Measurements from ENCODE around the gene SHANK2. TPM values are rescaled to one million over a fixed set of nuclear protein-coding genes. Genes with fewer than 3 reads are reported as not detected.

SHANK2 gene
- total and polyA plus RNA-seq, 10 of the 15 experiments (the other 5 are each of a cell fraction or from before 2014, with no cell fraction given): 0.01 to 0.31 (median 0.10) TPM; not detected in 5

DNA sequence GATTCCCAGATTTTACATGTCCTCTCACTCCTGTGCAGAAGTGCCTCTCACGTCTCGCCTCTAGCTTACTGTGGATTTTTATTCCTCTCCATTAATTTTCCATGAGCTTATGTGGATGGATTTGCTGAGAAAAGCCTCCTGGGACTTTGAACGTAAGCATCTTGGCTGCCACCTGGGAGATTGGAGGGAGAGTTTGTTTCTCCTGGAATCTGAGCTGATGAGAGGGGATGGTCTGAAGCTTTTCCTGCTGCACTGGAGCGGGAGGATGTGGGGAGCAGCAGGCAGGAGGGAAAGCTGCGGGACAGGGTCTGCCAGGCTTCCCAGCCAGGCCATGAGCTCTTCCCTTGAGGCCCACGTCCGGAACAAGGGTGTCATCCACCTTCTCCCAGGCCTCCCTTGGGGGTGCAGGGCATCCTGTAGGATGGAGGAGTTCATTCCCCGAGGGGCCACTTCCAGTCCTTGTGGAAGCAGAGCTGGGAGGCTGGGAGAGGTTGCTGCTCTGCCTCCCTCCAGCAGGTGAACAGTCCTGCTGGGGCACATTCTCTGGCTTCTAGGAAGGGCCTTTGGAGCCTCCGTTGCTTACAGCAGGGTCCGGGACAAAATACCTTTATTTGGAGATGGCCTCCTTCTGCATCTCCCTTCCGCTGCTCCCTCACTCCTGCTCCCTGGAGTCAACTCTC, 3.6 kb upstream of the SHANK2 start:
- H3K4me3 ChIP-seq: no peak overlapping the region
- 23% methylated on average over 11 of the region's 11 CpGs for WGBS (ENCODE audit: insufficient coverage, insufficient replicate concordance, low lambda C conversion rate, missing lambda C conversion rate)
- intact Hi-C loops (cut with micrococcal nuclease; ENCODE audit: unreplicated experiment) (no loop called here), in situ Hi-C loops (cut with MboI) (no loop called here)
- ATAC-seq (no peak), DNase-seq (ENCODE audit: low read depth, low spot score) (no peak), FAIRE-seq (no peak)
- no peak overlapping the region for H2AFZ ChIP-seq (ENCODE audit: control insufficient read depth, low read depth, low read length)
- H3K4me2 ChIP-seq (ENCODE audit: control insufficient read depth, insufficient read depth): no peak overlapping the region
- no peak overlapping the region for H3K27ac ChIP-seq (ENCODE audit: control insufficient read depth, insufficient read depth)
- no peaks in the 10 kb centered on the region for H3K4me1 ChIP-seq (ENCODE audit: control insufficient read depth, insufficient read depth, low read length)
- BruUV-seq (replicated peaks): no TSS peak
- peaks cover 2 to 7% of the 10 kb centered on the region in 2 experiments; a peak in 2 of 4 replicates for H3K27me3 ChIP-seq (replicated peaks in 1 of 2; ENCODE audit: control insufficient read depth in 2 of 2, insufficient read depth in 2 of 2, low read length in 1 of 2)
- POLR2A ChIA-PET: no interaction called here
- no peaks in the 10 kb centered on the region for H3K9me3 ChIP-seq (replicated peaks; ENCODE audit: control insufficient read depth, insufficient read depth, low read length)
- SMC1A ChIA-PET (ENCODE audit: uncharacterized antibody, unreplicated experiment): no interaction called here
- no peaks in the 10 kb centered on the region for H3K79me2 ChIP-seq (ENCODE audit: control insufficient read depth, insufficient read depth, low read length)
- CTCF ChIA-PET: no interaction called here
- no peaks in the 10 kb centered on the region for H4K20me1 ChIP-seq (ENCODE audit: control insufficient read depth, insufficient read depth)
- H3K36me3 ChIP-seq (ENCODE audit: control insufficient read depth in 2 of 2, insufficient read depth in 2 of 2, low read length in 1 of 2): no peaks in the 10 kb centered on the region
- no peak overlapping the region for H3K9ac ChIP-seq (ENCODE audit: control insufficient read depth, insufficient read depth, low read length)
- RAD21 ChIA-PET (ENCODE audit: unreplicated experiment): no interaction called here
- TF ChIP-seq ETV6 (conservative IDR thresholded peaks at IDR 0.05 in 1 of 2, IDR thresholded peaks at IDR 0.05 in 1 of 2; ENCODE audit: borderline replicate concordance in 1 of 2, low read depth in 1 of 2) (no peak), BMI1 (IDR thresholded peaks at IDR 0.05; ENCODE audit: borderline replicate concordance) (no peak), STAT1 (conservative IDR thresholded peaks at IDR 0.05) (no peak), NFXL1 (IDR thresholded peaks at IDR 0.05; ENCODE audit: borderline replicate concordance) (no peak), LARP7 (IDR thresholded peaks at IDR 0.05) (no peak), ZNF592 (IDR thresholded peaks at IDR 0.05) (no peak), TCF7 (IDR thresholded peaks at IDR 0.05; ENCODE audit: borderline replicate concordance) (no peak), CEBPZ (IDR thresholded peaks at IDR 0.05; ENCODE audit: low read depth, low read length) (no peak), NBN (IDR thresholded peaks at IDR 0.05) (no peak), KDM1A (IDR thresholded peaks at IDR 0.05; ENCODE audit: borderline replicate concordance) (no peak)
- TF ChIP-seq, protein P1, sequence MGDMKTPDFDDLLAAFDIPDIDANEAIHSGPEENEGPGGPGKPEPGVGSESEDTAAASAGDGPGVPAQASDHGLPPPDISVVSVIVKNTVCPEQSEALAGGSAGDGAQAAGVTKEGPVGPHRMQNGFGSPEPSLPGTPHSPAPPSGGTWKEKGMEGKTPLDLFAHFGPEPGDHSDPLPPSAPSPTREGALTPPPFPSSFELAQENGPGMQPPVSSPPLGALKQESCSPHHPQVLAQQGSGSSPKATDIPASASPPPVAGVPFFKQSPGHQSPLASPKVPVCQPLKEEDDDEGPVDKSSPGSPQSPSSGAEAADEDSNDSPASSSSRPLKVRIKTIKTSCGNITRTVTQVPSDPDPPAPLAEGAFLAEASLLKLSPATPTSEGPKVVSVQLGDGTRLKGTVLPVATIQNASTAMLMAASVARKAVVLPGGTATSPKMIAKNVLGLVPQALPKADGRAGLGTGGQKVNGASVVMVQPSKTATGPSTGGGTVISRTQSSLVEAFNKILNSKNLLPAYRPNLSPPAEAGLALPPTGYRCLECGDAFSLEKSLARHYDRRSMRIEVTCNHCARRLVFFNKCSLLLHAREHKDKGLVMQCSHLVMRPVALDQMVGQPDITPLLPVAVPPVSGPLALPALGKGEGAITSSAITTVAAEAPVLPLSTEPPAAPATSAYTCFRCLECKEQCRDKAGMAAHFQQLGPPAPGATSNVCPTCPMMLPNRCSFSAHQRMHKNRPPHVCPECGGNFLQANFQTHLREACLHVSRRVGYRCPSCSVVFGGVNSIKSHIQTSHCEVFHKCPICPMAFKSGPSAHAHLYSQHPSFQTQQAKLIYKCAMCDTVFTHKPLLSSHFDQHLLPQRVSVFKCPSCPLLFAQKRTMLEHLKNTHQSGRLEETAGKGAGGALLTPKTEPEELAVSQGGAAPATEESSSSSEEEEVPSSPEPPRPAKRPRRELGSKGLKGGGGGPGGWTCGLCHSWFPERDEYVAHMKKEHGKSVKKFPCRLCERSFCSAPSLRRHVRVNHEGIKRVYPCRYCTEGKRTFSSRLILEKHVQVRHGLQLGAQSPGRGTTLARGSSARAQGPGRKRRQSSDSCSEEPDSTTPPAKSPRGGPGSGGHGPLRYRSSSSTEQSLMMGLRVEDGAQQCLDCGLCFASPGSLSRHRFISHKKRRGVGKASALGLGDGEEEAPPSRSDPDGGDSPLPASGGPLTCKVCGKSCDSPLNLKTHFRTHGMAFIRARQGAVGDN (IDR thresholded peaks at IDR 0.05): no peak

All from GM12878 (cell line).